UCSD-AML1 (cell line): ENCODE results near the gene ADSS1.
"Not testable (repeated sequence)": the region's sequence is repeated elsewhere in the genome, so short reads cannot be mapped to it uniquely, and the experiment has no call there.

ENCODE experiments used
- DNase-seq: peaks from one replicate; lab custom pipeline; 2025; ENCODE audit not compliant: unreplicated experiment; lab: John Stamatoyannopoulos, UW

The ADSS1 gene

DNA sequence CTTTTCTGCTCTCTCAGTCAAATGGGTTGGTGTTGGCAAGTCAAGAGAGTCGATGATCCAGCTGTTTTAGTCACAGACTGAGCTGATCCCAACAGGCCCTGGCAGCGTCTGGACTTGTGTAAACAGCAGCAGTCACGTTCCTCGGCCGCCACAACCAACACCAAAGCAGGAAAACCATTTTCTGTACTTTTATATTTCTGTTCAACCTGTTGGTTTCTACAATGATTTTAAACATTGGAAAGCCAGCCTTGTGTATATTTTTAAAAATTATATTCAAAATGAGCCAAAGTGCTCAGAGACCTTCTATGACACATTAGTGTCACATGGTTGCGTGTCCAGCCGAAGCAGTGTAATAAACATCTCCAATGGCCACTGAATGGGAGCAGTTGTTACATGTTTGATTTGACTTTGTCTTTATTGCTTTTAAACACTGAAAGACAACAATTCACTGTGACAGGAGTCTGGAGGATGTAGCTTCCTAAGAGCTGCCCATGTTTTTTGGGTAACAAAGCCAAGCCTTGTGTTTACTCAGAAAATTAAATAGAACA lies 23.0 kb downstream of the ADSS1 start:
- DNase-seq, result no peak

DNA sequence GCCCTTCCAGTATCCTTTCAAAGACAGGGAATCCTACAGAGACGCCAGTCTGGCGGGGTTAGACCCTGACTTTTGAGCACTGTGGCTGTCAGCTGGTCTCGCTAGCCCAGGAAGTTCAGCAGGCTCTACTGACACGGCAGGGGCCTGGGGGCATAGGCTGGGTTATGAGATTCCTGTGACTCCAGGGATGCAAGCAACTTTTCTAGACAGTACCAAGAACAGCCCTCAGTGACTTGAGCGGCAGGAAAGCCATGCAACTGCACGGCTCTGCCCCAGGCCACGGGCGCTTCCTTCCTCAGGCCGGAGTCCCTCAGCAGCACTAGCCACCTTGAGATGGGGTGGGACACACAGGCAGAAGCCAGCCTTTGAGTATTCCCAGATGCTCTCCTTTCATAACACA lies 23.8 kb downstream of the ADSS1 start:
- peak; percentile 63 for DNase-seq

DNA sequence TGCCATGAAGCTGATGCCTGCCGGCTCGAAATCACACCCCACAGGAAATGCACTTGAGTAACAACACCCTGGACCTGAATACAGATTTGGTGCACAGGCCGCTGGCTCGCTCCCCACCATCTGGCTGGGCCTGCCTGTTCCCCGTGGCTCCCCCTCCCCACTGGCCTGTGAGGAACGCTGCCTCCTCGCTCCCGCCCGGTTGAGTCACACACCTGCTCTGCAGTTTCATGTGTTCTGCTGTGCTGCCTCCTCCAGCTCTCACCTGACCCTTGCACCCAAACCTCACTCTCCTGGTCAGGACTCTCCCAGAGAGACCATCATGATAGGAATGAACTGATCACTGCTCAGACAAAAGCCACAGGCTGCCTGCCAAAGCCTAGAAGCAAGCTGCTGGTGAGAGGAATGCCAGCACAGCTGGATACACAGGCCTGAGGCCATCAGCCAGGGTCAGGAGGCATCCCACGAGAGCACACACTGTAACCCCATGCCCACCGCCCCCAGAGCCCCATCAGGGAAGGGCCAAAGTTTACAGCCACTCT lies 25.2 kb downstream of the ADSS1 start:
- DNase-seq, result no peak

DNA sequence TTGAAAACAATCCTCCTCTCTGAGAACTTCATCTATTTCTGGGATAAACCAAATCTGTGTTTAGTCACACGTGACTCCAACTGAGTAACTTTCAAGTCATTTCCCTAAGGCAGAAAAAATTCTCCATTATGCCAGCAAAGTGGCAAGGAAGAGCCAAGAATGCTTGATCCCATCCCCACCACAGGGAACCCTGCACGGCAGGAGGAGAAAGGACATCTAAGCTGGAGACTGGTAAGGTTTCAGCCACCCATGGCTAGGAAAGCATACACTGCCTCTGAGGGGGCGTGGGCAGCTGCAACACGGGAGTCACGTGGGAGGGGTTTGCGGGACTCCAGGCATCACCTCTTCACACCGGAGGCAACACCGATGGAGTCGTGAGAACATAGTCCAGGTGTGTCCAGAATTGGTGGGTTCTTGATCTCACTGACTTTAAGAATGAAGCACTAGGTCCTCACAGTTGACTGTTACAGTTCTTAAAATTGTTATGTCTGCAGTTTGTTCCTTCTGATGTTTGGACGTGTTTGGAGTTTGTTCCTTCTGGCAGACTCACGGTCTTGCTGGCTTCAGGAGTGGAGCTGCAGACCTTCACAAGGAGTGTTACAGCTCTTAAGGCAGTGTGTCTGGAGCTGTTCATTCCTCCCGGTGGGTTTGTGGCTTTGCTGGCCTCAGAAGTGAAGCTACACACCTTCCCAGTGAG lies 26.2 kb downstream of the ADSS1 start:
- no peak for DNase-seq

DNA sequence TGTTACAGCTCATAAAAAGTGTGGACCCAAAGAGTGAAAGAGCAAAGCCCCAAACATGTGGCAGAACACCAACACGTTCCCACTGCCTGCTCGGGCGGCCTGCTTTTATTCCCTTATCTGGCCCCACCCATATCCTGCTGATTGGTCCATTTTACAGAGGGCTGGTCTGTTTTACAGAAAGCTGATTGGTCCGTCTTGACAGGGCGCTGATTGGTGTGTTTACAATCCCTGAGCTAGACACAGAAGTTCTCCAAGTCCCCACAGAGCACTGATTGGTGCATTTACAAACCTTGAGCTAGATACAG lies 26.7 kb downstream of the ADSS1 start:
- DNase-seq, result not testable (repeated sequence)

DNA sequence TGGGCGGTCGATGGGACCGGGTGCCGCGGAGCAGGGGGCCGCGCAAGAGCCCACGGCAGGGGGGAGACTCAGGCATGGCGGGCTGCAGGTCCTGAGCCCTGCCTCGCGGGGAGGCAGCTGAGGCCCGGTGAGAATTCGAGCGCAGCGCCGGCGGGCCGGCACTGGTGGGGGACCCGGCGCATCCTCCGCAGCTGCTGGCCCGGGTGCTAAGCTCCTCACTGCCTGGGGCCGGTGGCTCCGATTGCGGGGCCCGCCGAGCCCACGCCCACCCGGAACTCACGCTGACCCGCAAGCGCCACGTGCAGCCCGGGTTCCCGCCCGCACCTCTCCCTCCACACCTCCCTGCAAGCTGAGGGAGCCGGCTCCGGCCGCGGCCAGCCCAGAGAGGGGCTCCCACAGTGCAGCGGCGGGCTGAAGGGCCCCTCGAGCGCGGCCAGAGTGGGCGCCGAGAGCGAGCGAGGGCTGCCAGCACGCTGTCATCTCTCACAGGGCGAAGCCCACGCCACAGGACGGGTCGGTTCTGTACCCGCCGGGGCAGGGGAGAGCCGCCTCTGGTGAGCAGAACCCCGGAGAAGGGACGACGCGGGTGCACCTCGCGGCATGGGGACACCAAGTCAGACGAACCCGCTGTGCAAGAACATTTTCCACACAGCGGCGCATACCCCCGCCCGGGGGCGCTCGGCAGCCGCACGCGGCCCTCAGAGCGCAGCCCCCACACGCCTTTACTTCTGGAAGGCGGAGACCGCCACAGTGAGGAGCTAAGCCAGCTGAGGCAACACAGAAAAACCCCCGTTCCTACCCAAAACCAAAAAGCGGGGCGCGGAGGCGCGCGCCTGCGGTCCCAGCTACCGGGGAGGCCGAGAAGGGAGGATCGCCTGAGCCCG lies 27.8 kb downstream of the ADSS1 start:
- DNase-seq, result no peak

DNA sequence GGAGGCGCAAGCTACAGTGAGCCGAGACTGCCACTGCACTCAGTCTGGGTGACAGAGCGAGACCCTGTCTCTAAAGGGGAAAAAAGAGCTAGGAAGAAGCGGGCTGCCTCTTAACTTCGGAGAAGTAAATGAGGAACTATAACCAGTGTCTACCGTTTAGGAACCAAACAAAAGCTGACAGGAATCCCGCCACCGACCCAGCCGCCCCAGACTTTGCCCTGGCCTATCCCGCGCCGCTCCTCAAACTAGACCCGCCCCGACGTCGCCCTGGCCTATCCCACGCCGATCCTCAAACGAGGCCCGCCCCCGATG lies 28.4 kb downstream of the ADSS1 start:
- DNase-seq, result no peak

DNA sequence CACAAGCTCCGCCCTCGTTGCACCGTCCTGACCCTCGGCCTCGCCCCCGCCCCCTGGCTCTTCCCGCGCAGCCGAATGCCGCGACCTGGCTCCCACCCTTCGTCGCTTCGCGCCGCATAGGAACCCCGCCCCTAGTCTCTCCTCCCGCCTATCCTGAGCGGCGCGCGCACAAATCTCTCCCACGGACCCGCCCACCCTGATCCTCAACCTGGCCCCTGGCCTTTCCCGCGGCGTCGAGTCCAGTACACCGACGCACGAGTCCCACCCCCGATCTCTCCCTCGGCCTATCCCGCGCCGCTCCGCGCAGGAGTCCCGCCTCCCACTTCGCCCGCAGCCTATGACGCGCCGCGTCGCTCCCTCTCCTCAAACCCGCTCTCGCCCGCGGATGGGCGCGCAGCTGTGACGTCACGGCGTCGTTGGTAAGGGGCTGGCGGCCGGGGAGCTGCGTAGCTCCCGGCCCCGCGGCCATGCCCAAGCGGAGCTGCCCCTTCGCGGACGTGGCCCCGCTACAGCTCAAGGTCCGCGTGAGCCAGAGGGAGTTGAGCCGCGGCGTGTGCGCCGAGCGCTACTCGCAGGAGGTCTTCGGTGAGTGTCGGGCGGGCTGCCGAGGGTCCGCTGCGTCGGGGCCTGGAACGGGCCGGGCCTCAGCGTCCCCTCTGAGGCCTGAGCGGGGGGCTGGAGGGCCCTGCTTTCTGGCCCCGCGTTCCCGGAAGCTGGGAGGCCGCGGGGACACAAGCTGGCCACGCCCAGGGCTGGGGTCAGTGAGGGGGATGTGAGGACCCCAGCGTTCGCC lies 28.9 kb downstream of the ADSS1 start, which contains the start of gene SIVA1:
SIVA1 (plus strand) TSS at position 413 of the 793 bp plus-strand sequence; CDS start at position 468, 55 bp downstream.
- DNase-seq, result peak; percentile 100

DNA sequence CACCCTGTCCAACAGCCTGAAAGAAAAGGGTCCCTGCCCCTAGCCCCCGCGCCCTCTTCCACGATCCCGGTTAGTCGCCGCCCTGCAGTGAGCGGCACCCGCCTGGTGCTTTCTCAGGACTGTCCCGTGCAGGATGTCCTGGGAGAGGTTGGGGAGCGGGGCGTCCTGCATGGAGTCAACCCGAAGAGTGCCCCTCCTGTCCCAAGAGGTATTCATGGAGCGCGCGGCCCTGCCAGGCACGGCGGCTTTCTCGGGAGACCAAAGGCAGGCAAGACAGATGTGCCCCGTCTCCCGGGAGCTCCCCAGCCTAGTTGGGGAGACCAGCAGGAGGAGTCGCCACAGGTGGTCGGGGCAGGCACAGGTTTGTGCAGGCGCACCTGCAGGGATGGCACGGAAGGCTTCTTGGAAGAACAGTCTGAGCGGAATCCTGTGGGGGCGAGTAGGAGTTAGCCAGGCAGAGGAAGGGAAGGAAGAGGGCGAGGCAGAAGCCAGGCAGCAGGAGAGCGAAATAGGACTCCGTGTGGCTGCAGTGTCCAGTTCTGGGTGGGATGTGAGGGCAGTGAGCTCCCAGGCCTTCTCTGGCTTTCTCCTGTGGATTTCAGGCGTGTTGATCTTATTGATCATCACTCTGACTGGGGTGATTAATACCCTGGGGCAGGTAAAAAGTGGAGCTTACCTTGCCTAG lies 29.6 kb downstream of the ADSS1 start:
- no peak for DNase-seq

DNA sequence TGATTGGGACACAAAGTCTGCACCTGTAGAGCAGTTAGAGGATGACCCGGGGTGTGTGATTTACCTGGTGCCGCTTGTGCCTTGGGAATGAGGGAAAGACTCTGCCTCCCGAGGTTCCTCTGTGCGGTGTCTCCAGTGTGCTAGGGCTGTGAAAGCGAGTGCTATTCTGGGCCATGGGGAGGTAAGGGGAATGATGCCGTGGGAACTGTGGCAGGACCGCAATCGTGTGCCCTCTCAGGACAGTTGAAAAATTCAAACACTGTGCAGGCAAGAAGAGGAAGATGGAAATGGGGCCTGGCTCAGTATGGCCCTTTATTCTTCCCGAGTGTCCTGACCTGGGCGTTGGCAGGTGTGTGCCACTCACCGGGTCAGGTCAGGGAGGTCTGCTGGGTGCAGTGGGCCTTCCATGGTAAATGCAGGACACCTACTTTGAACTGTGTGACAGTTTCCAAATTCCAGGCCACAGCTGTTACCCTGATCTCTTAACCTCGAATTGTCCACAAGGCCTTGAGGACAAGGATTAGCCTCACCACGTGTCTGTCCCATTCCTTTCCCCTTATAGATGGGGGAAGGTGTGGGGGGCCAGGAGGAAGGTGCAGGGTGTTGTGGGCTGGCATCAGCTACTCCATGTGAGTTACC lies 30.3 kb downstream of the ADSS1 start:
- DNase-seq, result no peak

DNA sequence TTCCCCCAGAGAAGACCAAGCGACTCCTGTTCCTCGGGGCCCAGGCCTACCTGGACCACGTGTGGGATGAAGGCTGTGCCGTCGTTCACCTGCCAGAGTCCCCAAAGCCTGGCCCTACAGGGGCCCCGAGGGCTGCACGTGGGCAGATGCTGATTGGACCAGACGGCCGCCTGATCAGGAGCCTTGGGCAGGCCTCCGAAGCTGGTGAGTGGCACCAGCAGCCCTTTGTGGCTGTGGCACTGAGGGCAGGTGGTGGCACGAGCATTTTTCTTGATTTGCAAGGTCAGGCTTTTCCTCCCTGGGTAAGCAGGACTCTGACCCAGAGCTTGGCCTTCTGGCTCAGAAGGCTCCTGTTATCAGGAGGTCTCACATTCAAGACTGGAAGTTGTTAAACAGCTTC lies 31.6 kb downstream of the ADSS1 start:
- no peak for DNase-seq

DNA sequence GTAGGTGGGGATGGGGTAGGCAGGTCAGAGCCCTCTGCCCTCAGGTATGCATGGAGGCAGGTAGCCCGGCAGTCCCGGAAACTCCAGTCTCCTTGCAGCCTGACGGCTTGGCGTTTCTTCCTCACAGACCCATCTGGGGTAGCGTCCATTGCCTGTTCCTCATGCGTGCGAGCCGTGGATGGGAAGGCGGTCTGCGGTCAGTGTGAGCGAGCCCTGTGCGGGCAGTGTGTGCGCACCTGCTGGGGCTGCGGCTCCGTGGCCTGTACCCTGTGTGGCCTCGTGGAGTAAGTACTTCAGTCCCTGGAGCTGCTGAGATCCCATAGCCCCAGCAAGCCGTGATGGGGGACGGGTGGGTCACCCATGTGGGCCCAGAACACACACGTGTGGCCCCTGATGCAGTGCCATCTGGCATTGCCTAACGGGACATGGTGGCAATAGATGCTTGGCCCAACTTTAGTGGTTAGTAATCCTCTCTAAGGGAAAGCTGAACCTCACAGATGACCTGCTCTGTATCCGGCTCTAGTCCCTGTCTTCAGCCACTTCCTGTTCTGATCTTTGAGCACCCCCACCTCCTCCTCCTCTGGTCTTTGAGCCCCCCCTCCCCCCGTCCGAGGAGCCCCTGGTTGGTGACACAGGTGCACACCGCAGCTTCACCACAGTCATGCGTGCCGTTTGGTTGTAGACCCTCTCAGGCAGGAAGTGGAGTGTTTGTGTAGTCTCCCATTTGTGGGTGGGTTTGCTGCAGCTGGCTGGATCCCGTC lies 32.6 kb downstream of the ADSS1 start:
- no peak for DNase-seq

DNA sequence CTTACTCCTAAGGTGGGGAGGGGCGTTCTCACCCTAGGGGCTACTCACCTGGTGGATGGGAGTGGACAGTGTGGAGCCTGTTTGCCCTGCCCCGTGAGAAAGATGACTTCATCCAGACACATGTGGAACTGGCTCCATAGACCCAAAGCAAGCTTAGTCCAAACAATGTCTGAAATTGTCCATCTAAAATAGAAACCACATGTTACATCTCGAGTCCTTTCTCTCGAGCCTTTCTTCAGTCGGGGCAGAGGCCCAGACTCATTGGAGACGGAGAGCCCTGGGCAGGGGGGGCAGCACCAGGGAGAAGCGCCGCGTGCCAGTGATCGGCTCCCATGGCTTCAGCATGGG lies 33.2 kb downstream of the ADSS1 start:
- DNase-seq, result no peak

DNA sequence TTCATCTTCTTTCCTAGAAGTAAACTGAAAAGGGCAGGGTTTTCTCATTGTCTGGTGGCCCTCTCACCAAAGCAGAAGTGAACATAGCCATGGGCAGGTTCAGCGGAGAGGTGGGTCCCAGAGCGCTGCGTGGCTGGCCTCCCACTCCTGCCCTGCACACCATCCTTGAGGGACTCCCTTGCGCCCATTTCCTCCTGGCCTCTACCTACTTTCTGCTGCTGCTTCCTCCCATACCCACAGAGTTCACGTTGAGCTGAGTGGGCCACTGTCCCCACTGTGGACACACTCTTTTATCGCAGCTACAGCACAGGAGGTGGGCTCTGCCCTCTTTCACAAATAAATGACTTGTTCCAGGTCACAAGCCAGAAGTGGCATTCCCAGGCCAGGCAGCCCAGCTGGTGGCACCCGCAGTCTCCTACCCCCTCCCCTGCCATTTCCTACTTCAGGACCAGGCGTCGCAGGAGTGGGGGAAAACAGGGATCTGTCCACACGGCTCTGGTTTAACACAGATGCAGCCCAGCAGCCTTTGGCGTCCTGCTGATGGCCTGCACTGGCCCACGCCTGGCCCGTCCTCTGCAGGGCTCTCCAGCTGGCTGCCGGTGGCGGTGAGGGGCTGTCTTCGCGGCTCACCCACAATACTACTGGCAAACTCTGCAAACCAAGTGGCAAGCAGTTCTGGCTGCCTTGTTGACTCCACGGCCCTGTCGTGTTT lies 33.8 kb downstream of the ADSS1 start:
- DNase-seq, result no peak

DNA sequence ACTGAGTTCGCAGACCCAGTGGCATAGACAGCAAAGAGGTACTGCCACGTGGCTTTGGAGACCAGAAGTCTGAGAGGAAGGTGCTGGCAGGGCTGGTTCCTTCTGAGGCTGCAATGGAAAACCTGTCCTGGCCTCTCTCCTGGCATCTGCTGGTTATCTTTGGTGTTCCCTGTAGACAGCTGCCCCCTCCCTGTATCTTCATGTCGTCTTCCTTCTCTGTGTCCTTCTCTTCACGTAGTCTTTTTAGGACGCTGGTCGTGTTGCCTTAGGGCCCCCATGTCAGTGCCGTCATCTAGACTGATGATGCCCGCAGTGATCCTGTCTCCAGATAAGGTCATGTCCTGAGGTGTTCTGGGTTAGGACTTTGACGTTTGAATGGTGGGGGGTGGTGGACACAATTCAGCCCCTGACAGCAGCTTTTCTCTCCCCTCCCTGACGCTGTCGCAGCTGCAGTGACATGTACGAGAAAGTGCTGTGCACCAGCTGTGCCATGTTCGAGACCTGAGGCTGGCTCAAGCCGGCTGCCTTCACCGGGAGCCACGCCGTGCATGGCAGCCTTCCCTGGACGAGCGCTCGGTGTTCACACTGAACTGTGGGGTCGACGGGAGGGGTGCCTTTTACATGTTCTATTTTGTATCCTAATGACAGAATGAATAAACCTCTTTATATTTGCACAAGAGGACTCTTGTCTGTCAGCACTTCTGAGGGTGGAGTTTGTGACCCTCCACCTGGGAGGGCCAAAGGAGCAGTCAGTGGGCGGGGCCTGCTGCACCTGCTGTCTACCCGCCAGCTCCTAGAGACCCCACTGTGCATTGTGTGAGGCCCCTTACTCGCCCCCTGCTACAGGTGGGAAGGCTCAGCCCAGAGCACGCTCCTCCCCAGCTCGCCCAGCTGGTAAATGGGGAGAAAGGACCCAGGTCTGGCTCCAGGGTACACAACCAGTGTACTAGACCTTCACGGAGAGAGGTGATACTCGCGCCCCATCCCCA lies 35.2 kb downstream of the ADSS1 start:
- no peak for DNase-seq

DNA sequence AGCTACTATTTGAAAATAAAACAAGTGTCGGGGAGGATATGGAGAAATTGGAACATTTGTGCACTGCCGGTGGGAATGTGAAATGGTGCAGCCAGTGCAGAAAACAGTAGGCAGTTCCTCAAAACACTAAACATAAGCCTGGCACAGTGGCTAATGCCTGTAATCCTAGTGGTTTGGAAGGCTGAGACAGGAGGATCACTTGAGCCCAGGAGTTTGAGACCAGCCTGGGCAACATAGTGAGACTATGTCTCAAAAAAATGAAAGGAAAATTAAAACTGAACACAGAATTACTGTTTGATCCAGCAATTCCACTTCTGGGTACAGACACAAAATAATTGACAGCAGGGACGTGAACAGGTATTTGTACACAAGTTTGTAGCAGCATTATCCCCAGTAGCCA lies 41.5 kb downstream of the ADSS1 start:
- DNase-seq, result no peak

DNA sequence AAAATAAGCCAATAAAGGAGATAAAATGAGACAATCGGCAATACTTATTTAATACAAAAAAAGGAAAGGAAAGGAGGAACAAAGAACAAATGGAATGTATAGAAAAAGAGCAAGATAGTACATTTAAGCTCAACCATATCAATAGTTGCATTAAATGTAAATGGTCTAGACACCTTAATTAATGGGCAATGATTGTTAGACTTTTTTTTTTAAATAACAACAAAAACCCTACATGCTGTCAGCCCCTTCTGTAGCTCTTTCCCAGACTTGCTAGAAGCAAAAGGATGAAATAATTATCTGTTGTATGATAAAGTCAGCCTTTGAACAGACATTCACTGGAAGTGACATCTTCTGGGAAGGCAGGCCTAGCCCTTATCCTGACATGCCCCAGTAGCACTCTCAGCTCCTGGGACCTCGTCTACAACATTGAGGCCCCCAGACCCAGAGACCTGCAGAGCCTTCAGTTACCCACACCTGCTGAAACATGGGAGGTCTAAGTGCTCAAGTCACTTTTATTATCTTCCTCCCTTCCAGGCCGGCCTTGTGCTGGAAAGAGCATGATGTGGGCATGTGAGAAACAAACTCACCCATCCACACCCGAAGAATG lies 42.3 kb downstream of the ADSS1 start:
- no peak for DNase-seq
